PC-9 (cell line): ENCODE measurements around the gene CCDC12.

Experiments used
- EZH2 ChIP-seq: fragments of 200-600 bp; sonication (generic); IDR thresholded peaks from 2 replicates; pipeline ENCODE4 v1.8.0; 2017; ENCODE audit warnings: antibody characterized with exemption, low read depth
- TF ChIP-seq, protein P1 (sequence below): fragments of 200-600 bp; sonication (generic); conservative IDR thresholded peaks from 2 replicates; pipeline ENCODE4 v1.6.1; 2017; ENCODE audit warnings: mixed run types, antibody characterized with exemption, mild to moderate bottlenecking, moderate library complexity

GRCh38 chr3:46875560-46875959 is 101.0 kb downstream of the CCDC12 start:
- TF ChIP-seq, protein P1, sequence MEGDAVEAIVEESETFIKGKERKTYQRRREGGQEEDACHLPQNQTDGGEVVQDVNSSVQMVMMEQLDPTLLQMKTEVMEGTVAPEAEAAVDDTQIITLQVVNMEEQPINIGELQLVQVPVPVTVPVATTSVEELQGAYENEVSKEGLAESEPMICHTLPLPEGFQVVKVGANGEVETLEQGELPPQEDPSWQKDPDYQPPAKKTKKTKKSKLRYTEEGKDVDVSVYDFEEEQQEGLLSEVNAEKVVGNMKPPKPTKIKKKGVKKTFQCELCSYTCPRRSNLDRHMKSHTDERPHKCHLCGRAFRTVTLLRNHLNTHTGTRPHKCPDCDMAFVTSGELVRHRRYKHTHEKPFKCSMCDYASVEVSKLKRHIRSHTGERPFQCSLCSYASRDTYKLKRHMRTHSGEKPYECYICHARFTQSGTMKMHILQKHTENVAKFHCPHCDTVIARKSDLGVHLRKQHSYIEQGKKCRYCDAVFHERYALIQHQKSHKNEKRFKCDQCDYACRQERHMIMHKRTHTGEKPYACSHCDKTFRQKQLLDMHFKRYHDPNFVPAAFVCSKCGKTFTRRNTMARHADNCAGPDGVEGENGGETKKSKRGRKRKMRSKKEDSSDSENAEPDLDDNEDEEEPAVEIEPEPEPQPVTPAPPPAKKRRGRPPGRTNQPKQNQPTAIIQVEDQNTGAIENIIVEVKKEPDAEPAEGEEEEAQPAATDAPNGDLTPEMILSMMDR = no peak
- TF ChIP-seq EZH2 = no peak
